Measurements from ENCODE around the gene TNFSF9. TPM values are rescaled to one million over a fixed set of nuclear protein-coding genes. Genes with fewer than 3 reads are reported as not detected.
A peak's percentile ranks its signal among the peaks of the same experiment; 100 is the strongest.
"Not testable (repeated sequence)": the region's sequence is repeated elsewhere in the genome, so short reads cannot be mapped to it uniquely, and the experiment has no call there.

Gene TNFSF9
- total RNA-seq, 1 donor = 16.6 TPM

DNA sequence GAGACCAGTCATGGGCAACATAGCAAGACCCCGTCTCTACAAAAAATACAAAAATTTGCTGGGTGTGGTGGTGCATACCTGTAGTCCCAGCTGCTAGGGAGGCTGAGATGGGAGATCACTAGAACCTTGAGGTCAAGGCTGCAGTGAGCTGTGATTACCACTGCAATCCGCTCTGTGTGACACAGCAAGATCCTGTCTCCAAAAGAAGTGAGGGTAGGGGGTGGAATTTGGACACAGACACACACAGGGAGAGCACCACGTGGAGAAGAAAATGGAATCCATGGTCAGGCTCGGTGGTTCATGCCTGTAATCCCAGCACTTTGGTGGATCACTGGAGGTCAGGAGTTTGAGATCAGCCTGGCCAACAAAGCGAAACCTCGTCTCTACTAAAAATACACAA, 8.7 kb downstream of the TNFSF9 start:
- Histone ChIP-seq H3K79me2 (ENCODE audit: insufficient read depth, low read length) (no peaks in the 10 kb centered on the region), H3K4me3 (ENCODE audit: insufficient read depth, low read length) (no peak overlapping the region), H3K27ac (ENCODE audit: low read depth, low read length) (no peak overlapping the region), H3K9me3 (ENCODE audit: low read depth, low read length) (no peaks in the 10 kb centered on the region), H3K27me3 (ENCODE audit: insufficient read depth, low read length) (no peaks in the 10 kb centered on the region), H4K20me1 (ENCODE audit: insufficient read depth, low read length) (no peaks in the 10 kb centered on the region), H3K4me1 (ENCODE audit: insufficient read depth, low read length) (no peaks in the 10 kb centered on the region), H2AFZ (ENCODE audit: low read length) (no peak overlapping the region), H3K36me3 (ENCODE audit: insufficient read depth, low read length) (no peaks in the 10 kb centered on the region), H3K4me2 (ENCODE audit: insufficient read depth, low read length) (no peak overlapping the region)
- DNase-seq (ENCODE audit: insufficient read length, low spot score, missing footprints) = peak; percentile 5
- TF ChIP-seq, protein P1, sequence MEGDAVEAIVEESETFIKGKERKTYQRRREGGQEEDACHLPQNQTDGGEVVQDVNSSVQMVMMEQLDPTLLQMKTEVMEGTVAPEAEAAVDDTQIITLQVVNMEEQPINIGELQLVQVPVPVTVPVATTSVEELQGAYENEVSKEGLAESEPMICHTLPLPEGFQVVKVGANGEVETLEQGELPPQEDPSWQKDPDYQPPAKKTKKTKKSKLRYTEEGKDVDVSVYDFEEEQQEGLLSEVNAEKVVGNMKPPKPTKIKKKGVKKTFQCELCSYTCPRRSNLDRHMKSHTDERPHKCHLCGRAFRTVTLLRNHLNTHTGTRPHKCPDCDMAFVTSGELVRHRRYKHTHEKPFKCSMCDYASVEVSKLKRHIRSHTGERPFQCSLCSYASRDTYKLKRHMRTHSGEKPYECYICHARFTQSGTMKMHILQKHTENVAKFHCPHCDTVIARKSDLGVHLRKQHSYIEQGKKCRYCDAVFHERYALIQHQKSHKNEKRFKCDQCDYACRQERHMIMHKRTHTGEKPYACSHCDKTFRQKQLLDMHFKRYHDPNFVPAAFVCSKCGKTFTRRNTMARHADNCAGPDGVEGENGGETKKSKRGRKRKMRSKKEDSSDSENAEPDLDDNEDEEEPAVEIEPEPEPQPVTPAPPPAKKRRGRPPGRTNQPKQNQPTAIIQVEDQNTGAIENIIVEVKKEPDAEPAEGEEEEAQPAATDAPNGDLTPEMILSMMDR (IDR thresholded peaks at IDR 0.05; ENCODE audit: extremely low read depth, low read depth, low read length) = no peak

DNA sequence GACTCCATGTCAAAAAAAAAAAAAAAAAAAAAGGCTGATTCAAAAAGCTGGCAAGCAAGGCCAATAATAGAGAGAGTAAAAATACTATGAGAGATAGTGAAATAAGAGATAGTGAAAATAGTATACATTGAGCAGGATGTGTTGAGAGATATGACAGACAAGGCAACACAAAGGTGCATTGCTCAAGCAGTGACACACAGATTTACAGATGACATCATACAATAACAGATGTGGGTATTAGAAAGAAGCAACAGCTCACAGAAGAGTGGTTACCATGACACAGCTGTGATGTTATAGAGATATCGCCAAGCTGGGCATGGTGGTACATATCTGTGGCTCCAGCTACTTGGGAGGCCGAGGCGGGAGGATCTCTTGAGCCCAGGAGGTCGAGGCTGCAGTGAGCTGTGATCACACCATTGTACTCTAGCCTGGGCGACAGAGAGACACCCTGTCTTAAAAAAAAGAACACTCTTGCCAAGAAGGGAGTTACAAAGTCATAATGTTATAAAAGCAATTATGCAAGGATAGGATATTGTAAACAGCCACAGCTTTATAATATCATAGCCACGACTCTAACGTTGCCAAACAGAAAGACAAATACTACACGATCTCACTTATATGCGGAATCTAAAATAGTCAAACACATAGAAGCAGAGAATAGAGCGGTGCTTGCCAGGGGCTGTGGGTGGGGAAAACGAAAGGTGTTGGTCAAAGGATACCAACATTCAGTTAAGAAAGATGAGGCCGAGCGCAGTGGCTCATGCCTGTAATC, 10.3 kb downstream of the TNFSF9 start:
- TF ChIP-seq, protein P1 (IDR thresholded peaks at IDR 0.05; ENCODE audit: extremely low read depth, low read depth, low read length) = no peak
- Histone ChIP-seq H3K4me1 (ENCODE audit: insufficient read depth, low read length) (no peaks in the 10 kb centered on the region), H4K20me1 (ENCODE audit: insufficient read depth, low read length) (no peaks in the 10 kb centered on the region), H3K9me3 (ENCODE audit: low read depth, low read length) (no peaks in the 10 kb centered on the region), H3K4me3 (ENCODE audit: insufficient read depth, low read length) (no peak overlapping the region), H3K27me3 (ENCODE audit: insufficient read depth, low read length) (no peaks in the 10 kb centered on the region), H3K36me3 (ENCODE audit: insufficient read depth, low read length) (no peaks in the 10 kb centered on the region), H2AFZ (ENCODE audit: low read length) (no peak overlapping the region), H3K79me2 (ENCODE audit: insufficient read depth, low read length) (no peaks in the 10 kb centered on the region), H3K4me2 (ENCODE audit: insufficient read depth, low read length) (no peak overlapping the region), H3K27ac (ENCODE audit: low read depth, low read length) (no peak overlapping the region)
- DNase-seq (ENCODE audit: insufficient read length, low spot score, missing footprints) = peak; percentile 13

DNA sequence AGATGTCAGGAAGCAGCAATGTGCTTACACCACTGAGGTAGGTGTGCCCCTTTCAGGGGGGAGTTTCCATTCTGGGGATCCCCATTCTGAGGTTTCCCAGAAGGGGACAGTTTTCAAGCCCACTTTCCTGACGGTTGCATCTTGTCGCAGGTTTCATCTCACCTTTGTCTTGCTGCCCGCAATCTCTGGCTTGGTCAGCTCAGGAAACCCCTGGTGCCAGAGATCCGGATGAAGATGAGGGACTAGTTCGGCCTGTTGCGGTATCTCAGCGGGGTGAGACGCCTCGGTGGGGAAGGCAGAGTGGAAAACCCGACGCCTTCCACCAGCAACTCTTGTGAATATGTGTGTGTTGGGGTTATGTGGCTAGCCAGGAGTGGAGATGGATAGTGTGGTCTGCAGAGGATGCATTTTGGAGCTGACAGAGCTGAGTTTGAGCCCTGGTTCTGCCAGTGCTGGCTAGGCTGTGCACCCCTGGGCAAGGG, 13.1 kb downstream of the TNFSF9 start:
- Histone ChIP-seq H3K4me3 (ENCODE audit: insufficient read depth, low read length) (no peak overlapping the region), H4K20me1 (ENCODE audit: insufficient read depth, low read length) (no peaks in the 10 kb centered on the region), H2AFZ (ENCODE audit: low read length) (no peak overlapping the region), H3K36me3 (ENCODE audit: insufficient read depth, low read length) (no peaks in the 10 kb centered on the region), H3K27me3 (ENCODE audit: insufficient read depth, low read length) (no peaks in the 10 kb centered on the region), H3K27ac (ENCODE audit: low read depth, low read length) (no peak overlapping the region), H3K4me1 (ENCODE audit: insufficient read depth, low read length) (no peaks in the 10 kb centered on the region), H3K9me3 (ENCODE audit: low read depth, low read length) (no peaks in the 10 kb centered on the region), H3K79me2 (ENCODE audit: insufficient read depth, low read length) (no peaks in the 10 kb centered on the region), H3K4me2 (ENCODE audit: insufficient read depth, low read length) (no peak overlapping the region)
- DNase-seq (ENCODE audit: insufficient read length, low spot score, missing footprints) = peak; percentile 2
- TF ChIP-seq, protein P1 (IDR thresholded peaks at IDR 0.05; ENCODE audit: extremely low read depth, low read depth, low read length) = no peak

DNA sequence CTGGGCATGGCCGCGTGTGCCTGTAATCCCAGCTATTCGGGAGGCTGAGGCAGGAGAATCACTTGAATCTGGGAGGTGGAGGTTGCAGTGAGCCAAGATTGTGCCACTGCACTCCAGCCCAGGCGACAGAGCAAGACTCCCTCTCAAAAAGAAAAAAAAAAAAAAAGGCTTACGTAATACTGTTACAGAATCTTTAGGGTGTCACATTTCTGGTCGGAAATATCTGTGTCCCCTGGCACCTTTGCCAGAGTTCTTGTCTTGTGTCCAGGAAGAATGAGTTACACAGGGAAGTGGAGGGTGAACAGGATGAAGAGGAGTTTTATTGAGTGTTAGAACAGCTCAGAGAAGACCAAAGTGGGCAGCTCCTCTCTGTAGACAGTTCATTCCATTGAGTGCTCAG, 19.9 kb downstream of the TNFSF9 start:
- peak; percentile 37 for DNase-seq (ENCODE audit: insufficient read length, low spot score, missing footprints)
- H2AFZ ChIP-seq (ENCODE audit: low read length); H3K79me2 ChIP-seq (ENCODE audit: insufficient read depth, low read length); H3K9me3 ChIP-seq (ENCODE audit: low read depth, low read length); H4K20me1 ChIP-seq (ENCODE audit: insufficient read depth, low read length); H3K36me3 ChIP-seq (ENCODE audit: insufficient read depth, low read length); H3K27me3 ChIP-seq (ENCODE audit: insufficient read depth, low read length); H3K4me2 ChIP-seq (ENCODE audit: insufficient read depth, low read length); H3K27ac ChIP-seq (ENCODE audit: low read depth, low read length); H3K4me1 ChIP-seq (ENCODE audit: insufficient read depth, low read length); H3K4me3 ChIP-seq (ENCODE audit: insufficient read depth, low read length): not testable (repeated sequence)
